ENCODE data around the gene LAMTOR5. TPM values are rescaled to one million over a fixed set of nuclear protein-coding genes. Genes with fewer than 3 reads are reported as not detected.

The LAMTOR5 gene
- total RNA-seq (2022; extraction: Qiagen RNA extraction): 180 to 203 TPM (median 191 TPM) in 5 replicates

GRCh38 chr1:110407260-110408210 is at the start of gene LAMTOR5:
Gene LAMTOR5, minus strand, starts transcription at chr1:110407694. Its CDS starts 74 bp downstream, at chr1:110407620.

GRCh38 chr1:110450929-110451328 is 43.4 kb upstream of the LAMTOR5 start, which contains the start of gene PROK1:
Gene PROK1, plus strand, starts transcription at chr1:110451149. Its CDS starts 68 bp downstream, at chr1:110451217.

GRCh38 chr1:110390692-110391245 is 16.7 kb downstream of the LAMTOR5 start, which contains the start of gene SLC16A4:
Gene SLC16A4, minus strand, starts transcription at chr1:110391026. Its CDS starts 1,703 bp downstream, at chr1:110389323.

Other genes starting within 250 kb of the LAMTOR5 start
- gene KCNC4, start 197.4 kb downstream of the LAMTOR5 start, total RNA-seq (2022; extraction: Qiagen RNA extraction): 2.5 to 4.4 TPM (median 3.9 TPM) in 5 replicates
- 7.9 to 9.5 TPM (median 8.0 TPM) in 5 replicates for gene RBM15, start 68.3 kb downstream of the LAMTOR5 start, total RNA-seq (2022; extraction: Qiagen RNA extraction)
- gene SLC16A4, start 16.7 kb downstream of the LAMTOR5 start, total RNA-seq (2022; extraction: Qiagen RNA extraction): 29.1 to 40.0 TPM (median 36.7 TPM) in 5 replicates
- not detected in 5 replicates for gene PROK1, start 43.5 kb upstream of the LAMTOR5 start, total RNA-seq (2022; extraction: Qiagen RNA extraction)
- gene KCNA10, start 111.5 kb upstream of the LAMTOR5 start, total RNA-seq (2022; extraction: Qiagen RNA extraction): not detected in 5 replicates
- gene KCNA2, start 198.7 kb upstream of the LAMTOR5 start, total RNA-seq (2022; extraction: Qiagen RNA extraction): 0.02 to 0.13 TPM (median 0.02 TPM) in 5 replicates